Keratinocyte (primary cell): ENCODE results near the gene STK33. TPM values are rescaled to one million over a fixed set of nuclear protein-coding genes. Genes with fewer than 3 reads are reported as not detected.

ENCODE experiments used
- DNase-seq: peaks from one replicate; pipeline ENCODE4 v3.0.0-alpha.2; 2011; ENCODE audit warnings: low read depth, missing footprints, low spot score
- FAIRE-seq: peaks from 2 replicates; lab custom pipeline; 2011; peaks lifted over from hg19 to GRCh38; lab: Jason Lieb, UNC
- H2AFZ ChIP-seq: 2 replicates; pipeline ENCODE4 v1.6.0; 2012; ENCODE audit warnings: low read length, control low read depth, inconsistent platforms; ENCODE audit not compliant: control insufficient read depth
- H3K27ac ChIP-seq: 2 replicates; pipeline ENCODE4 v1.5.1; 2011; ENCODE audit warnings: low read length; ENCODE audit not compliant: control insufficient read depth, insufficient read depth
- H3K27me3 ChIP-seq: 3 replicates; pipeline ENCODE4 v1.6.0; 2011; ENCODE audit warnings: low read length; ENCODE audit not compliant: control insufficient read depth, insufficient read depth; ENCODE audit errors: extremely low read depth
- H3K36me3 ChIP-seq, 2 experiments: 2 replicates in 1 of 2; 3 replicates in 1 of 2; pipeline ENCODE4 v1.5.1; 2011; ENCODE audit warnings: low read length in 2 of 2, mild to moderate bottlenecking in 1 of 2; ENCODE audit not compliant: control insufficient read depth in 2 of 2, insufficient read depth in 2 of 2; ENCODE audit errors: extremely low read depth in 1 of 2
- H3K4me1 ChIP-seq: 3 replicates; pipeline ENCODE4 v1.5.1; 2011; ENCODE audit warnings: low read length; ENCODE audit not compliant: control insufficient read depth, insufficient read depth; ENCODE audit errors: extremely low read depth
- H3K4me2 ChIP-seq: 3 replicates; pipeline ENCODE4 v1.6.0; 2011; ENCODE audit warnings: low read depth, low read length; ENCODE audit not compliant: control insufficient read depth, insufficient read depth; ENCODE audit errors: extremely low read depth
- H3K4me3 ChIP-seq, 3 experiments: fragments of 200-600 bp in 1 of 3; sonication (generic) in 1 of 3; 2 replicates in 2 of 3; 3 replicates in 1 of 3; pipeline ENCODE4 v1.5.1; 2011 to 2016; ENCODE audit warnings: low read length in 3 of 3, mild to moderate bottlenecking in 3 of 3, control low read depth in 2 of 3, inconsistent platforms in 1 of 3, low read depth in 1 of 3, mixed read lengths in 1 of 3, mixed run types in 1 of 3, moderate library complexity in 1 of 3; ENCODE audit not compliant: control insufficient read depth in 2 of 3, insufficient read depth in 2 of 3; ENCODE audit errors: extremely low read depth in 1 of 3
- H3K79me2 ChIP-seq: 2 replicates; pipeline ENCODE4 v1.6.0; 2012; ENCODE audit warnings: low read length; ENCODE audit not compliant: control insufficient read depth, insufficient read depth
- H3K9ac ChIP-seq: 3 replicates; pipeline ENCODE4 v1.6.0; 2011; ENCODE audit warnings: low read length; ENCODE audit not compliant: control insufficient read depth, insufficient read depth; ENCODE audit errors: extremely low read depth
- H3K9me1 ChIP-seq: 3 replicates; pipeline ENCODE4 v1.6.0; 2011; ENCODE audit warnings: low read length; ENCODE audit not compliant: control insufficient read depth, insufficient read depth; ENCODE audit errors: extremely low read depth
- H3K9me3 ChIP-seq: 2 replicates; pipeline ENCODE4 v1.5.1; 2012; ENCODE audit warnings: low read depth, low read length; ENCODE audit not compliant: control insufficient read depth
- H4K20me1 ChIP-seq: 3 replicates; pipeline ENCODE4 v1.6.0; 2011; ENCODE audit warnings: low read length; ENCODE audit not compliant: control insufficient read depth, insufficient read depth; ENCODE audit errors: extremely low read depth
- EZH2 ChIP-seq: IDR thresholded peaks from one replicate; pipeline ENCODE4 v1.6.1; 2012; ENCODE audit warnings: inconsistent platforms, mild to moderate bottlenecking, low read length, moderate library complexity
- dilution Hi-C: fragments of 300-500 bp; cut with MboI; formaldehyde crosslinking; loops from one replicate; pipeline ENCODE4 v1.7.0; 2020; ENCODE audit warnings: low sequenced_read_pairs; ENCODE audit not compliant: extremely low pct_ligation_motif_present
- polyA plus RNA-seq, 5 experiments: library from polyadenylated mRNA; depleted of rRNA in 3 of 5; stranded (reverse) in 3 of 5; stranded (forward) in 1 of 5; unstranded in 1 of 5; fragments of >200 nt; gene quantifications; 1 replicate in 1 of 5; 2 replicates in 3 of 5; 3 replicates in 1 of 5; pipeline versions ENCODE4 v1.2.1 to v1.2.3, GENCODE V29; 2011 to 2012; ENCODE audit warnings: missing spikeins in 2 of 5, low read depth in 1 of 5, low replicate concordance in 1 of 5
- TF ChIP-seq, protein P1 (sequence below), 3 experiments: IDR thresholded peaks in 1 of 3; conservative IDR thresholded peaks in 1 of 3; optimal IDR thresholded peaks in 1 of 3; 2 replicates in 2 of 3; 3 replicates in 1 of 3; pipeline versions ENCODE3 to v1.5.1; 2011; ENCODE audit warnings: low read length in 3 of 3, mild to moderate bottlenecking in 3 of 3, moderate library complexity in 2 of 3, control low read depth in 1 of 3, inconsistent platforms in 1 of 3; ENCODE audit not compliant: insufficient read depth in 2 of 3; ENCODE audit errors: extremely low read depth in 1 of 3

Gene STK33
- polyA plus RNA-seq, 1 donor (not counting 4 experiments of a cell fraction or from before 2014, with no cell fraction given) = 0.05 TPM

- H3K27me3 ChIP-seq = no peaks in the 10 kb centered on the region
- H3K4me2 ChIP-seq = no peak overlapping the region
- H3K4me1 ChIP-seq = peaks cover 7% of the 10 kb centered on the region
- dilution Hi-C loops = no loop called here
- no peak for TF ChIP-seq EZH2
- TF ChIP-seq, protein P1, sequence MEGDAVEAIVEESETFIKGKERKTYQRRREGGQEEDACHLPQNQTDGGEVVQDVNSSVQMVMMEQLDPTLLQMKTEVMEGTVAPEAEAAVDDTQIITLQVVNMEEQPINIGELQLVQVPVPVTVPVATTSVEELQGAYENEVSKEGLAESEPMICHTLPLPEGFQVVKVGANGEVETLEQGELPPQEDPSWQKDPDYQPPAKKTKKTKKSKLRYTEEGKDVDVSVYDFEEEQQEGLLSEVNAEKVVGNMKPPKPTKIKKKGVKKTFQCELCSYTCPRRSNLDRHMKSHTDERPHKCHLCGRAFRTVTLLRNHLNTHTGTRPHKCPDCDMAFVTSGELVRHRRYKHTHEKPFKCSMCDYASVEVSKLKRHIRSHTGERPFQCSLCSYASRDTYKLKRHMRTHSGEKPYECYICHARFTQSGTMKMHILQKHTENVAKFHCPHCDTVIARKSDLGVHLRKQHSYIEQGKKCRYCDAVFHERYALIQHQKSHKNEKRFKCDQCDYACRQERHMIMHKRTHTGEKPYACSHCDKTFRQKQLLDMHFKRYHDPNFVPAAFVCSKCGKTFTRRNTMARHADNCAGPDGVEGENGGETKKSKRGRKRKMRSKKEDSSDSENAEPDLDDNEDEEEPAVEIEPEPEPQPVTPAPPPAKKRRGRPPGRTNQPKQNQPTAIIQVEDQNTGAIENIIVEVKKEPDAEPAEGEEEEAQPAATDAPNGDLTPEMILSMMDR (optimal IDR thresholded peaks at IDR 0.05 in 1 of 3, IDR thresholded peaks at IDR 0.05 in 1 of 3, conservative IDR thresholded peaks at IDR 0.05 in 1 of 3; ENCODE audit: extremely low read depth in 1 of 3, insufficient read depth in 2 of 3, low read length in 3 of 3) = no peak
- H4K20me1 ChIP-seq = no peaks in the 10 kb centered on the region
- no peaks in the 10 kb centered on the region for H3K9me1 ChIP-seq
- no peak overlapping the region for H2AFZ ChIP-seq
- no peak overlapping the region for H3K9ac ChIP-seq
- DNase-seq = no peak
- H3K9me3 ChIP-seq = no peaks in the 10 kb centered on the region
- no peak for FAIRE-seq
- peaks cover 0 to 13% of the 10 kb centered on the region in 2 experiments for H3K36me3 ChIP-seq
- H3K27ac ChIP-seq = no peak overlapping the region
- H3K4me3 ChIP-seq = no peak overlapping the region
- H3K79me2 ChIP-seq = no peaks in the 10 kb centered on the region
Observed at GRCh38 chr11:8615291-8616032, 21.4 kb upstream of the STK33 start.

- dilution Hi-C loops = no loop called here
- DNase-seq (no peak), FAIRE-seq (no peak)
- H3K4me1 ChIP-seq = peaks cover 7% of the 10 kb centered on the region
- no peak overlapping the region for H3K9ac ChIP-seq
- TF ChIP-seq, protein P1 (optimal IDR thresholded peaks at IDR 0.05 in 1 of 3, IDR thresholded peaks at IDR 0.05 in 1 of 3, conservative IDR thresholded peaks at IDR 0.05 in 1 of 3; ENCODE audit: extremely low read depth in 1 of 3, insufficient read depth in 2 of 3, low read length in 3 of 3) = no peak
- TF ChIP-seq EZH2 = no peak
- no peaks in the 10 kb centered on the region for H3K9me3 ChIP-seq
- H4K20me1 ChIP-seq = no peaks in the 10 kb centered on the region
- H3K4me2 ChIP-seq = no peak overlapping the region
- H3K4me3 ChIP-seq = no peak overlapping the region
- no peak overlapping the region for H3K27ac ChIP-seq
- H2AFZ ChIP-seq = no peak overlapping the region
- no peaks in the 10 kb centered on the region for H3K9me1 ChIP-seq
- H3K27me3 ChIP-seq = no peaks in the 10 kb centered on the region
- H3K36me3 ChIP-seq = peaks cover 0 to 13% of the 10 kb centered on the region in 2 experiments
- no peaks in the 10 kb centered on the region for H3K79me2 ChIP-seq
Observed at GRCh38 chr11:8614497-8614896, 20.5 kb upstream of the STK33 start.
